CD4-positive, alpha-beta T cell treated with Interferon gamma for 1 hour (primary cell): ENCODE measurements around the gene PLCB4.

Source experiments
- DNase-seq: peaks from one replicate; pipeline ENCODE4 v3.0.0-alpha.2; 2020

PLCB4 gene

DNA sequence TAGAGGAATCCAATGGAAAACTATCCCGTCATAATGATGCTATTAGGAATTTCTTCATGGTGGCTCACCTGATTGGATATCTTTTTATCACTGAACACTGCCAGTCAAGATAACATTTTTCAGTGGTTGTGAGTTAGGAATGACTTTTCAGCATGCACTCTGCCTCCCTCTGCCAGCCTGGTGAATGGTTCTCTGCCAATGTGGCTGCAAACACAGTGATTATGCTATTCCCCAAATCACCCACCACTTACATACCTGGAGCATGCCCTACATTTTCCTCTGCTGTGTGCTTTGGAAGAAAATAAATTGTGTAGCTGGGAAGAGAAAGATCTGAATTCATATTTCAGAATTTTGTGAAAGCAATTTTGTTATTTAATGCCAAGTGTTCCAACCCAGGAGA lies 342.9 kb downstream of the PLCB4 start:
- no peak for DNase-seq

DNA sequence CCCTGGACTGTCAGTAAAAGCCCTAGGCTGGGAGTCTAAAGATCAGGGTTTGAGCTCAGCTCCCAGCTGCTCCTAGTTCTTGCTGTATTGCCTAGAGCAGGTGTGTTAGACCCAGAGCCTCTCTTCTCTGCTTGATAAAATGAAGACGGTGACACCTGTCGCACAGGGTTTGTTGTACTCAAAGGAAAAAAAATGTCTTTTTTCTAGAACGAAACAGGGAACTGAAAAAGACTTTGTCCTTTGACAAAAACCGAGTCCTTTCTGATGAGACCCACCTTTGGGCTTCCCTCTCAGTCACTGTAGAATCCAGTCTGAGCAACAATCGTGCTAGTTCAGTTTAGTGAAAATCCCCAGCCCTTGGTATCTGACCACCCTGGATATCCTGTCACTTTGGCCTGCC lies 343.4 kb downstream of the PLCB4 start:
- no peak for DNase-seq

DNA sequence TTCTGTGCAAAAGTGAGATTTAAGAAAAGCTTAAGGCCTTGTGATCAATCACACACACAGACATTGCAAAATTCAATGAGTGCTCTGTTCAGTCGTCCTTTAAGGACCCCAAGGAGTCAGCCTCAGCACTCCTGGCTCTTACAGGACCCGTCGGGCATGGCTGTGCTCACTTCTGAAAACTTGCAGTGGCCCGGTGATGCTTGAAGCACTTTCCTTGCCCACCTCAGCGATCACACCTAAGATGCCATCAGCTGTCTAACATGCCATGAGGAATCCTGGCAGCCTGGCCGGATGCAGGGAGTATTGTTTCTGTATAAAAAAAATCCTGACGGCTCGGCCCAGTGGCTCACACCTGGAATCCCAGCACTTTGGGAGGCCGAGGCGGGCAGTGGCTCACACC lies 344.1 kb downstream of the PLCB4 start:
- no peak for DNase-seq

DNA sequence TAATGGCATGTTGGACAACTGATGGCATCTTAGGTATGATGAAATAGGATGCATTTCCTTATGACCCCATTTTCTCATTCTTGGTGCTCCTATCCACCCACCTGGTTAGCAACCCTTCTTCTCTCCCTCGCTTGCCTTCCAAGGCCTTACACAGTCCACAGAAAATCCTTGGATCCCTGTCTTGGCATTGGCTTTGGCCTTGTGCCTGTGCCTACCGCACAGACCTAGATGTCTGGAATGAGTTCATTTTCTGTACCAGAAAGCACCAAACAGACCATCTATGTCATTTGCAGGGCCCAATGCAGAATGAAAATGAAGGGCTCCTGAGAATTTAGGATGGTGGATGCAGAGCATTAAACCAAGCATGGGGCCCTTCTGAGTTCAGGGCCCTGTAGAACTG lies 346.5 kb downstream of the PLCB4 start:
- no peak for DNase-seq

DNA sequence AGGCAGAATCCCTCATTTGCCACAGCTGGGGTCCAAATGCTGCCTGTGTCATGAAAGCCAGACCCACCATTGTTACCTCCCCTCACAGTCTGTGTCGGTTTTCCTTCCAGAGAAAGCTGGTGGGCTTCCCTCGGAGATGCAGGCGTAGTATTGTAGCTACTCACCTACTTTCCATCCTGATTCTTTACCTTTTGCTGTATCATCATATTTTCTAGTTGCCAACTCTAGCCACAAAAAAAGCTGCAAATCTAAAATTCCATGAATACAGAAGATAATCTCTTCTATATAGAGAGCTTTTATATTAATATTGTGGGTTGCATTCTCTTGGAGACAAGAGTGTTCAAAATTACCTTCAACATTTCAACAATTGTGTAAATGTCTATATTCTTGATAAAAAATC lies 347.5 kb downstream of the PLCB4 start:
- no peak for DNase-seq

DNA sequence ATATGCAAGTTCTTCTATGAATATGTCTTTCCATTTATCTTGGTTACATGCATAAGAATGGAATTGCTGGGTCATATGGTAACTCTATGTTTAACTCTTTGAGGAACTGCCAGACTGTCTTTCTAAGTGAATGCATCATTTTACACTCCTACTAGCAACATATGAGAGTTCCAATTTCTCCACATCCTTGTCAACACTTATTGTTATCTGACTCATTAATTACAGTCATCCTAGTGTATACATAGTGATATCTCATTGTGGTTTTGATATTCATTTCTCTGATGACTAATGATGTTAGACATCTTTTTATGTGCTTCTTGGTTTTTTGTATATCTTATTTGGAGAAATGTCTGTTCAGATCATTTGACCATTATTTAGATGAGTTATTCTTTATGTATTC lies 348.8 kb downstream of the PLCB4 start:
- DNase-seq: no peak

DNA sequence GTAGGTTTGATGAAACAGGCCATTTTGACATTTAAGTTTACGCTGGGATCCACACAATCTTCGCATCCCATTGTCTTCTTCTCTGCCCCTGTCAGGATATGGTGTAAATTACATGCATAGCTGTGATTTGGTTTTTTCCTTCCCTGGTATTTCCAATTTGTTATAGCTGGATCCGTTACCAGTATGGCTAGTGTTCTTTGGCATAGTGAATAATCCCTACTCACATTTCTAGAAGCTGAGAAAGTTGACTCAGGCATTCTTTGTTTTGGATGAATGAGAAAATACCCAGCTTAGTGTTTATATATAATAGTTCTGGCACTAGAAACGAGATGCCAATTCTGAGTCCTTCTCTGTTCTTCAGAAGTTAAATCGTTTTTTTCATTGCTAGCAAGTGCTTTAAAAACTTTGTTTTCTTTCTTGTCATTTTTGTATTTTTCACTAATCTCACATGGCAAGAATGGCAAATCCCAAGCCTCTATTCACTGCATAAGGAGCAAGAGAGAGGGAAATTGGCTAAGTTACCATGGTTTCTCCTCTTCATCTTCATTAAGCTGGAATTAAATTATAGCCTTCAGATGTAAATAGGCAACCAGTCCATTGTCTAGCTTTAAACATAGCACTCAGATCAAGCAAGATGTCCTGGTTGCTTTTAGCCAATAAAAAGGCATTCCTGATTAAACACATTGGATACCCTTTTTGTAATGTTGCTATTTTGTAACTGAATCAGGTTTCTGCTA lies 353.6 kb downstream of the PLCB4 start:
- no peak for DNase-seq

DNA sequence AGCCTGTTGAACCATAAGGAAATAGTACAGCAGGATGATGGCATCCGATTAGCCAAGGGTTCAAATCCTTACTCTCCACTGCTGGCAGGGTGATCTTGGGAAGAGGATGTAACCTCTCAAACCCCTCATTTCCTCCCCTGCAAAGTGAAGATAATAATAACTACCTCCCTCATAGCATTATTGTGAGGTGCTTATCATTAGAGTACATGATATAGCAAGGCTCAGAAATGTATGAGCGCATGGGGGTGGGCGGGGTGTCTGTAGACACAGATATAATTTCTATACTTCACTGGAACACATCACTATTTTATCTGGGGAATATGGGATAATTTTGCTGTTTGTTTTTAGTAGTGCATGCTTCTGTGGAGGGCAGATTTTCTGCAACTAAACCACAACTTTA lies 355.7 kb downstream of the PLCB4 start:
- DNase-seq: no peak

DNA sequence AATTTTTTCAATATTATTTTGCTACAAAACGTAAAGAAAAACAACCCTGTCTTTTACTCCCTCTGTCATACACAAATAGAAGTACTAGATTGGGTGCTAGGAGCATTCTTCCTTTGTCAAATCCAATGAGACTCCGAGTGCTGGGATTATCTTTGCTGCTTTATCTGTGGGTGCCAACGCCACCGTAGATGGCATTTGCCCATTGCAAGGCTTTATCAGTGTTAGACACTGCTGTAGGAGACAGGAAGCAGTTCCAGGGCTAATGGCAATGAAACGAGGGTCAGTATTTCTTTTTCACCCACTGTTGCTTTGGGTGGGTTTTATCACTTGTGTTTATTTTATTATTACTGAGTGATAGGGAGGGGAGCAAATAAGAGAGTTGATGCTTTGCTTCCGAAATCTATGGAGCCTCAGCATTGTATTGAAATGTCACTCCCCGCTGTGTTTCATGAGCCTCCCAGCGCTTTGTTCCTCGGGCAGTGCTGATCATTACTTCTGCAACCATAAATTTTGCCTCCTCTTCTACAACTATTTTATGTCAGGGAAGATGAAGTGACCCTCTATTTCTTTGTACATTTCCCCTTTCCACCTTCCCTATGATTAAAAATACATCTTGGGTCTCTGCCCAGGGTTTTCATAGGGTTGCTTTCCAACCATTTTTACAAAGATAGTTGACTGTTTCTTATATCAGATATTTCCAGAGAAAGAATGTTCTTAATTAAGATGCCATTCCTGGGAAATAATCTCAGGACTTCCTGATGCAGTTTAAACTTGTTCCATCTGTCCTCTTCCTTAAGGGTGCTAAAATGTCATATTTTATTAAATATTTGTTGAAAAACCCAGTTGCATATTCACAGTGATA lies 358.8 kb downstream of the PLCB4 start:
- no peak for DNase-seq

DNA sequence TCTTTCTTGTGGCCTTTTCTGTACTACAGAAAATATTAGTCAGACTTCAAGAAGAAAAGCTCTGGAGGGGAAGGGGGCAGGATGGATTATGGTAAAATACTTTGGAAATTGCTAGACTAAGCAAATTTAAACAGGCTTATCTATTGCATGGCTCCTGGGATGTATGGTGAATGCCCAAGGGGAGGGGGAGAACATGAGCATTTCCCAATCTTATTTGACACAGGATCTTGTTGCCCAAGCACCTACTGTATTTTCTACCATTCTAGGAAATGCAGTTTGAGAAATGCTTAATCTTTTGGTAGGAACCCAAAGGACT lies 359.4 kb downstream of the PLCB4 start:
- DNase-seq: no peak

DNA sequence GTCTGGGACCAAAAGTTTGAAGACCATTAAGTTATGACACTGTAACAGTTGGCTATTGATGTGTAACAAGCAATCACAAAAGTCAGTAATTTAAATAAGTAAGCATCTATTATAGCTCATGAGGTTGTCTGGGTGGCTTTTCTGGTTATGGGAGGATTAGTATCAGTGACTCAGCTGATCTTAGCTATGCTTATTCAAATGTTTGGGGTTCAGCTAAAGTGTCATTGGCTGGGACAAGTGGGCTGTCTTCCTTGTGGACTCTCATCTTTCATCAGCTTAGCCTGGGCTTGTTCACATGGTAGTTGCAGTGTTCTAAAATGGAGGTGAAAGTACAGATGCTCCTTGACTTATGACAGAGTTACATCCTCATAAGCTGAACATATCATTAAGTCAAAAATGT lies 370.9 kb downstream of the PLCB4 start:
- DNase-seq: no peak

DNA sequence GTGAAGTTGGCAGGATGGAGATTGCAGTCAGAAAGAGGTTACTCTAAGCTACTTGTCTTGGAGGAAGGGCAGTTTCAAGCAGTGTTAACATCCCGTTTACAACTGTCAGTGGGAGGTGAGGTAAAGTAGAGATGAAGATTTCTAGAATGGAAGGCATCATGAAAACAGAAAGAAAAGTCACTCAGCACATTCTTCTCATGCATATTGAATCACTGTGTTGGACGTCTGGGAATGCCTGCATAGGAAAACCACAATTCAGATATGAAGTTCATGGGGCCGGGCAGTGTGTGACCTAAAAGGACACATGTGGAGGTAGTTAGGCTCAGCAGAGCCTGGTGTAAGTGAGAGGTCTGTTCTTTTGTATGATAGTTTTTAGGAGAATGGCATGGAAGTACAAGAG lies 372.0 kb downstream of the PLCB4 start:
- no peak for DNase-seq

DNA sequence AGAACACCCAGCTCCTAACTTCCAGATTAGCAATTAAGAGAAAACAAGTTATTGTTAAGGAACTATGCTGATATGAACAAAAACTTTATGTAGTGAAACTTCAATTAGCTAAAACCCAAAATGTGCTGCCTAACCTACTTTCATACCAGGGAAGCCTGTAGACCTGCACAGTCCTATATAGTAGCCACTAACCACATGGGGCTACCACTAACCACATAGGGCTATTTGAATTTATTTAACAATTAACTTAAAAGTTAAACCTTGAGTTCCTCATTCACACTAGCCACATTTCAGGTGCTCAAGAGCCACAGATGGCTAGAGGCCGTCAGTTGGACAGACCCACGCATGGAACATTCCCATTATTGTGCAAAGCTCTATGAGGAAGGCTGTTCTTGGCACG lies 373.1 kb downstream of the PLCB4 start:
- no peak for DNase-seq

DNA sequence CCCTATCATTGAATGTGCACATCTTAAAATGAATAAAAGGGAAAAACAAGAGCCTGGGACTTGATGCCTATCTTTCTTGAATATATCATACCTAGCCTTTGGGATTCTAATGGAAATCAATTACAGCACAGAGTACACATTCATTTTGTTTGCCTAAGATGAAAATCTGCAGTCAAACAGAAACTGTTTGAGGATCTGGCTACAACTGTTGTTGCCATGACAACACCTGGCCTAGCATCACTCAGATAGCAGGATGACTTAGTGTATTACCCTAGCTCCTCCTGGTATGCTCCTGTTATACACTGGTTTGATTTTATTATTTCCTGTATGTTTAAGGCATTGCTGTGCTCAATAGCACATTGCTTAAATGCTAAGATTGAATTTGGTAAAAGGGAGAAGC lies 374.0 kb downstream of the PLCB4 start:
- no peak for DNase-seq

DNA sequence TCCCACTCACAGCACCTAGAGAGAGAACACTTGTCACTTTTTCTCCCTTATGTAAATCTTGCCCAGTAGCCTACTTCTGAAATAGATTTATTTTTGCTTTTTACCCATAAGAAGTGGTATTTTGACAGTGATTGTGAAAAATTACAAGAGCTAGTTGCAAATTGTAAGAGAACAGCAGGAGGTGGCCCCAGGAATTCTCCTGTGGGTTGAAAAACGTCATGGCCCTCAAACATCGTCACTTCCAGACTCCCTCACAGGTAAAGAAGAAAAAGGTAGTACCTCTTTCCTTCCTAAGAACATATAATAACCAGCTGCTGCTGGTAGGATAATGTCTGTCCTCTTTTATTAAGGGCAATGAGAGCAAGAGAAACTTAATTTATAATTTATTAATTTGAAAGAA lies 376.0 kb downstream of the PLCB4 start:
- DNase-seq: no peak

DNA sequence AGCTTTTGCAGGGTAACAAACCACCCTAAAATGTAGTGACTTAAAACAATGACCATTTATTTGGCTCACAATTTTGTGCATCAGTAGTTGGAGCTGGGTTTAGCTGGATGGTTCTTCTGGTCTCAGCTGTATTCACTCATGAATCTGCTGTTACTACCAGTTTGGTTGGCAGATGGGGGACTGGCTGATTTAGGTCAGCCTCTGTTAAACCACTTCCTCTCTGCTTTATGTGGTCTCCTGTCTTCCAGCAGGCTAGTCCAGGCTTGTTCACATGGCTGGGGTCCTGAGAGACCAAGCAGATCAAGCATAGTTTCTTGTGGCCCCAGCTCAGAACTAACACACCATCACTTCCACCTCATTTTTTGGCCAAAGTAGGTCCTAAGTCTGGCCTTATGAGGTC lies 378.3 kb downstream of the PLCB4 start:
- no peak for DNase-seq

DNA sequence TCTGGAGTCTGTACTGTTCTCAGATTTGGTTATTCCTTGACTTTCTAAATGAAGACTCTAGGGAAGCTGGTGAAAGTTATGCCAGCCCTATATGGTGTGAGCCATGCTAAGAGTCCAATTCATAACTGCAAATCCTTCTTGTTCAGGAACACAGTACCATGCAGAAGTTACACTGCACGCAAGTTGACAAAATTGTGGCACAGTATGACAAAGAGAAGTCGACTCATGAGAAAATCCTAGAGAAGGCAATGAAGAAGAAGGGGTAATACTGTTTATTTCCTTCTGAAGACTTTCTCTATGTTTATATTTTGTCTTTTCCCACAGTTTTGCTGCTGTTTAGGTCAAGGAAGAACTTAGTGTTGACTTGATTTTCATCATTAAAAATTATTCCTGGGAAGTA lies 384.3 kb downstream of the PLCB4 start:
- no peak for DNase-seq

DNA sequence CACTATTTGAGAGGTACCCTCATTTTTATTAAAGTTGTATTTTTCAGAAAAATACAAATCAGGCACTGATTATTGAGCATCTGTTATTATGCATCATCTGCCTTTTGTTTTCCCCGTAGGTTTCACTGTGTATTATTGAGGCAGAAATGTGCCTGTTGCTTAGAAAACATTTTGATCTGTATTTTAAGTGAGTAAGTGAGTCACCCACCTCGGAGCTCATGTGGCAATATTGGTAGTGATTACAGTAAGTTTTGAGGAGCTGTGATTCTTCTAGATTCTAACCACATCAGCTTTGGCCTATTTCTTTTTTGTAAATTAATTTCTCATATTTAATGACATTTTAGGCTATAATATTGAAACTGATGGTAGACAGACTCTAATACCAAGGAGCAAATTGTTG lies 385.9 kb downstream of the PLCB4 start:
- no peak for DNase-seq

DNA sequence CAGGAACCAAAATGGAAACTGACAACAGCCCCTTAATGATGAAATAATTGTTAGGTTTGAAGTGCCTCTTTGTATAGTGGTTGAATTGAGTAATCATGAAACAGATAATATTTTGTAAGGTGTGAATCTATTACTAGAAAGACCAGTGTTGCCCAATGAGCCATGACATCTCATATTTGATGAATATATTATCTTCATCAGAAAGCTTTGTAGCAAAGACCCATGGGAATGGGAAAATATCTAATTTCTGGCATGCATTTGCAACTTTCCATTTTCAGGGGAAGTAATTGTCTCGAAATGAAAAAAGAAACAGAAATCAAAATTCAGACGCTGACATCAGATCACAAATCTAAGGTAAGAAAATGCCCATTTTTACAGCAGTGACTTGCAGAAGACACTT lies 388.2 kb downstream of the PLCB4 start:
- no peak for DNase-seq

DNA sequence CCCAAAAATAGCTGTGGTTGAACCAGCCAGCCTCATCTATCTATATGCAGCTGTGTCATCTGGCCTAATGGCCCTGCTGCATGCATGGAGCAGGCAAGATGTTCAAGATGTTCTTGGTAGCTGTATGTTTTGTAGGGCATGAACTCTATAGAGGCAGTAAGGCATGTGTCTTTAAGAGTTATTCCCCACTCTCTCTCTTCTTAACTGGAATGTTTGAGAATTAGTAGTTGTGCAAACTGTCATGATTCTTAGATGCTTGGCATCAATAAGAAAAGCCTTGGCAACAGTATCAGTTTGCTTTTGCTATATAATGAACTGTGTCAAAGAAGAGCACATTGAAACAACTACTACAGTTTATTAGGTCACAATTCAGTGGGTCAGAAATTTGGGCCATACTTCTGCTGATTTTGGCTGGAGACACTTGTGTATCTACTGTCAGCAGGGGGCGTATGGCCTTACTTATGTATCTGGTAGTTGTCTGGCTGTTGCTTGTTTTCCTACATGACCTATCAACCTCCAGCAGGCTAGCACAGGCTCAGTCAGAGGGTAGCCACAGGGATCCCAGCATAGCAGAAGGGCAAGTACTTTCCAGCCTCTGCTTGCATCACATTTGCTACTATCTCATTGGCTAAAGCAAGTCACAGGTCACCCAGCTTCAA lies 389.4 kb downstream of the PLCB4 start:
- no peak for DNase-seq

DNA sequence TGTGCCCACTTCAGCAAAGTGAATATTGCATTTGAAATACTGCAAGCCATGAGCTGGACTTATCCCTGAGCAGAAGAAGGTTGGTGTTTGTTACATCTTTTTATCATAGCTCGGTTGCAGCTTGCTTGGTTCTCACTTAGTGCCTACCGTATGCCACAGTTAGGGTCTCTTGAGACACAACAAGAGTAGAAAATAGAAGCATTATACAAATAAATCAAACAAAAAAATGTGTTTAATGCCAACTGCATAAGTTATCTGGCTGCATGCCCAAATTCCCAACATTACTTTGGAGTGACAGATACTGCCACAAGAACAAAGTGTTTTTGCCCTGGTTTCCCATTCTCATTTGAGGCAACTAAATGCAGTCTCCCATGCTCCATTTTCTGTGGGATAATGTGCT lies 391.6 kb downstream of the PLCB4 start:
- no peak for DNase-seq

DNA sequence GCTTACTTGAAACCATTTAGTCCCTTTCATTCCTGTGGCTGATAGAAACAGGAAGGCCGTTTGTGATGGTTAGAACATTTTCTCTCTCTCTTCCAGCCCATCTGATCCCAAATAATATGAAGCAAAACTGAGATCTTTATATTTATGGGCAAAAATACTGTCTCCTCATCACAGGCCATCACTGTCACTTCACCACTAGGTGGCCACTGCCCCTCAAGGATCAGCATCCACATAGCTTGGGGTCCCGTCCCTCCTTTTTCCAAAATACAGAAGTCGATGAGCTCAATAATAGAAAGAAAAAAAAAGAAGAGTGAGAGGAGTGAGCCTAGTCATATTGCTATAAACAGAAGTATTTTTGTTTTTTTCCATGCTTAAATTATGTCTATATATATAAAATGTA lies 399.1 kb downstream of the PLCB4 start:
- DNase-seq: no peak

DNA sequence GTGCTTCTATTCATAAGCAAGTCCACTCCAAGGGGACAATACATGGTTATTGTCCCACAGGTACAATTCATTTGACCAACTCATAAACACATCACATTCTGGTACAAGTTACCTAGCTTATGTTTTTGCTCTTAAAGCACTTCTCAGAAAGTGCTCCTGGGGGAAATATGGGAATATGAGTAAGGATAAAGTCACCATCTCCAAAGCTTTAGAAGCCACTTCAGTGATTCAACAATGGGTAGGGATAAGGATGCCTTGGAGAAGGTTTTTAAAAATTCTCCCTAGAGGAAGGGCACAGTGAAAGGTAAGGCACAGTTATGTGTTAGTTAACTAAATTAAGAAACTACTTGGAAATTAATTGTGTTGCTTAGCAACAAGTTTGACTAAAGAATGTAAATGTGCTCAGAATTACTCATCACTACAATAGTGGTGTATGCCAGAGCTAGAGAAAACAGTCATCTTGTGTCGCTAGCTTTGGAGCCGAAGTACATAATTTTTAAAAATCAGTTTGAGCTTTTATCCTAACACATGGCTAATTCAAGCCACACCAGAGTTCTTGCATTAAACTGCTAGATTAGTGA lies 406.0 kb downstream of the PLCB4 start:
- DNase-seq: no peak

DNA sequence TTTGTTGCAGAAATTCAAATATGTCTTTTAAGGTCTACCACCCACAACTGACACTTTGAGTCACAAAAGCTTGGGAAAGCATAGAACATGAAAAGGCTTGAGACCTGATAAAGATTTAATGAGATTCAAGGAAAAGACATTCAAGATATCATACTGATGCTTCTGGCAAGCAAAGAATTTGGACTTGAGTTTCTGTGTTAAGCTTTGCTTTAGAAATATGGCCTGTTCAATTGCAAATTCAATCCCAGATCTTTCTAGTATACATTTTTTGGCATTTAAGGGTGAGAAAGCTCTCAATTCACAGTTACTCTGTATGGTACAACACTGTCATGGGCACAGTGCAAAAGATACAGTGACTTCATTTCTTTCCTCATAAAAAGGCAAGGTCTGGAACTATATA lies 406.6 kb downstream of the PLCB4 start:
- DNase-seq: no peak
